K562 (cell line): ENCODE data around the gene DAPL1. TPM values are rescaled to one million over a fixed set of nuclear protein-coding genes. Genes with fewer than 3 reads are reported as not detected.

Experiments
- ARID1B ChIP-seq: fragments of 450-650 bp; IDR thresholded peaks from 2 replicates; pipeline ENCODE4 v1.6.1; 2016; ENCODE audit warnings: antibody characterized with exemption, mild to moderate bottlenecking, inconsistent platforms
- ELF4 ChIP-seq: fragments of 450-650 bp; formaldehyde crosslinking; IDR thresholded peaks from 2 replicates; pipeline ENCODE4 v1.4.0; 2022; ENCODE audit warnings: missing genetic modification characterization
- FOXJ3 ChIP-seq: sonication (generic); formaldehyde crosslinking; IDR thresholded peaks from 2 replicates; pipeline ENCODE4 v1.4.0; 2020; ENCODE audit warnings: mild to moderate bottlenecking, missing genetic modification reagents
- HMG20B ChIP-seq: fragments of 250-450 bp; sonication (Bioruptor Pico); IDR thresholded peaks from 2 replicates; pipeline ENCODE4 v1.5.0; 2021; ENCODE audit warnings: mild to moderate bottlenecking
- ILK ChIP-seq: fragments of 450-650 bp; IDR thresholded peaks from 2 replicates; pipeline ENCODE4 v1.6.1; 2016; ENCODE audit warnings: missing genetic modification characterization, low read depth, mild to moderate bottlenecking, missing compliant biosample characterization, moderate library complexity, borderline replicate concordance
- MAFG ChIP-seq: fragments of 450-650 bp; conservative IDR thresholded peaks from 2 replicates; pipeline ENCODE4 v1.6.1; 2016; ENCODE audit warnings: missing genetic modification characterization, missing compliant biosample characterization
- MAFK ChIP-seq: IDR thresholded peaks from 2 replicates; pipeline ENCODE4 v1.6.1; 2011; ENCODE audit warnings: low read length, improper control_type of control experiment
- NUFIP1 ChIP-seq: fragments of 450-650 bp; IDR thresholded peaks from 2 replicates; pipeline ENCODE4 v1.6.1; 2018; ENCODE audit not compliant: partially characterized antibody
- ZNF24 ChIP-seq: fragments of 450-650 bp; IDR thresholded peaks from 2 replicates; pipeline ENCODE4 v1.6.1; 2016
- ZNF253 ChIP-seq: fragments of 250-450 bp; sonication (Bioruptor Pico); conservative IDR thresholded peaks from 2 replicates; pipeline ENCODE4 v1.6.1; 2021; ENCODE audit warnings: mild to moderate bottlenecking
- ZNF282 ChIP-seq: sonication (generic); formaldehyde crosslinking; IDR thresholded peaks from 2 replicates; pipeline ENCODE4 v1.8.1; 2023; ENCODE audit warnings: missing genetic modification reagents
- ZNF699 ChIP-seq: fragments of 250-450 bp; sonication (Bioruptor Pico); IDR thresholded peaks from 2 replicates; pipeline ENCODE4 v1.8.0; 2021; ENCODE audit warnings: mild to moderate bottlenecking, moderate library complexity; ENCODE audit not compliant: insufficient replicate concordance
- ZNF717 ChIP-seq: fragments of 250-450 bp; sonication (Bioruptor Pico); IDR thresholded peaks from 2 replicates; pipeline ENCODE4 v1.5.0; 2021
- ZNF75A ChIP-seq: fragments of 450-650 bp; formaldehyde crosslinking; IDR thresholded peaks from 2 replicates; pipeline ENCODE4 v1.4.0; 2020; ENCODE audit warnings: mild to moderate bottlenecking
- polyA plus RNA-seq, 8 experiments: library from polyadenylated mRNA; depleted of rRNA in 4 of 8; stranded (reverse) in 5 of 8; unstranded in 3 of 8; fragments of >200 nt; fragmentation: Nextera tagmentation in 2 of 8; fragmentation: Illumina TruSeq in 1 of 8; extraction: Ambion mirVana in 2 of 8; extraction: Trizol in 1 of 8; gene quantifications; 2 replicates each; pipeline versions ENCODE4 v1.2.1 to v1.2.3, GENCODE V29; 2011 to 2014; ENCODE audit warnings: inconsistent platforms in 1 of 8, missing spikeins in 1 of 8
- total RNA-seq, 7 experiments: library from RNA; depleted of rRNA in 6 of 7; stranded (reverse); fragments of >200 nt in 6 of 7; fragmentation: Illumina TruSeq in 2 of 7; extraction: Trizol in 2 of 7; gene quantifications; 2 replicates each; pipeline versions ENCODE4 v1.2.1 to v1.2.3, GENCODE V29; 2011 to 2021; ENCODE audit warnings: low replicate concordance in 1 of 7
- TF ChIP-seq, protein P1 (sequence below): IDR thresholded peaks from 3 replicates; pipeline ENCODE4 v1.6.1; 2011; ENCODE audit warnings: borderline replicate concordance, mild to moderate bottlenecking, moderate library complexity; ENCODE audit not compliant: insufficient read length; ENCODE audit errors: extremely low read depth
- TF ChIP-seq, protein P2 (sequence below): fragments of 450-650 bp; formaldehyde crosslinking; IDR thresholded peaks from 2 replicates; pipeline ENCODE4 v1.4.0; 2020; ENCODE audit warnings: mild to moderate bottlenecking, mixed read lengths
- TF ChIP-seq, protein P3 (sequence below), 2 experiments: IDR thresholded peaks in 1 of 2; conservative IDR thresholded peaks in 1 of 2; 2 replicates each; pipeline ENCODE4 v1.6.1; 2016; ENCODE audit warnings: low read depth in 2 of 2, mild to moderate bottlenecking in 1 of 2, missing compliant biosample characterization in 1 of 2, missing genetic modification characterization in 1 of 2, moderate library complexity in 1 of 2
- TF ChIP-seq, protein P4 (sequence below), 2 experiments: fragments of 450-650 bp in 1 of 2; IDR thresholded peaks; 2 replicates each; pipeline ENCODE4 v1.6.1; 2011 to 2017; ENCODE audit warnings: low read depth in 2 of 2, antibody characterized with exemption in 1 of 2, borderline replicate concordance in 1 of 2, low read length in 1 of 2, mild to moderate bottlenecking in 1 of 2, mixed read lengths in 1 of 2; ENCODE audit not compliant: control insufficient read depth in 1 of 2

The DAPL1 gene
- total and polyA plus RNA-seq, 9 of the 15 experiments (the other 6 are each of a cell fraction or from before 2014, with no cell fraction given): not detected

DNA sequence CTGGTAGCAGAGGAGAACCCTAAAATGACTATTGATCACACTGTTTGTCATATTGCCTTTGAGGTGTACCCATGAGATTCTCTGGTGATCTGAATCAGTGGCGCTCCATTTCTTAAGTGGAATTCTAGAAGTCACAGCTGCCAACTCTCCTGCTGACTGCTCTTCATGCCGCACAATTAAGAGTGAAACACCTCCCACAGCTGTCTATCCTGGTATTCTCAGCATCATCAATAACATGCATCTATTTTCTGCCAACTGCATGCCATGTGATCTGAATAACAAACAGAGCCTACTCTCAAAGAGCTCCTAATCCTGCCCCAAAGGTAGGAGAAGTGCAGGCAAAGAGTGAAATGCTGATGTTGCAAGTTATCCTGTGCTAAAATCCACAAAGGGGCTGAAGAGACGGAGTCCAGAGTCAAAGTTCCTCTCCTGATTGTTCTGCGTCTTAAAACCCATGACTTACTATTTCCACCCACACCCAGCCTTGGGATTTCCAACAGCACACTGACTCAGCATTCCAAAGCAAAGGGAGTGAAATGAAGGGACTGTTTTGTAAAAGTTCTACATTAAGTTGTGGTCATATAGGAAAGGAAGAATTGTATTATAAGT, 13.7 kb upstream of the DAPL1 start (continued):
- TF ChIP-seq, protein P1, sequence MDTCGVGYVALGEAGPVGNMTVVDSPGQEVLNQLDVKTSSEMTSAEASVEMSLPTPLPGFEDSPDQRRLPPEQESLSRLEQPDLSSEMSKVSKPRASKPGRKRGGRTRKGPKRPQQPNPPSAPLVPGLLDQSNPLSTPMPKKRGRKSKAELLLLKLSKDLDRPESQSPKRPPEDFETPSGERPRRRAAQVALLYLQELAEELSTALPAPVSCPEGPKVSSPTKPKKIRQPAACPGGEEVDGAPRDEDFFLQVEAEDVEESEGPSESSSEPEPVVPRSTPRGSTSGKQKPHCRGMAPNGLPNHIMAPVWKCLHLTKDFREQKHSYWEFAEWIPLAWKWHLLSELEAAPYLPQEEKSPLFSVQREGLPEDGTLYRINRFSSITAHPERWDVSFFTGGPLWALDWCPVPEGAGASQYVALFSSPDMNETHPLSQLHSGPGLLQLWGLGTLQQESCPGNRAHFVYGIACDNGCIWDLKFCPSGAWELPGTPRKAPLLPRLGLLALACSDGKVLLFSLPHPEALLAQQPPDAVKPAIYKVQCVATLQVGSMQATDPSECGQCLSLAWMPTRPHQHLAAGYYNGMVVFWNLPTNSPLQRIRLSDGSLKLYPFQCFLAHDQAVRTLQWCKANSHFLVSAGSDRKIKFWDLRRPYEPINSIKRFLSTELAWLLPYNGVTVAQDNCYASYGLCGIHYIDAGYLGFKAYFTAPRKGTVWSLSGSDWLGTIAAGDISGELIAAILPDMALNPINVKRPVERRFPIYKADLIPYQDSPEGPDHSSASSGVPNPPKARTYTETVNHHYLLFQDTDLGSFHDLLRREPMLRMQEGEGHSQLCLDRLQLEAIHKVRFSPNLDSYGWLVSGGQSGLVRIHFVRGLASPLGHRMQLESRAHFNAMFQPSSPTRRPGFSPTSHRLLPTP: no peak
- no peak for TF ChIP-seq ELF4 (CRISPR knock-in tag)
- no peak for TF ChIP-seq ILK (tag)
- no peak for TF ChIP-seq ZNF24
- TF ChIP-seq NUFIP1: no peak
- TF ChIP-seq, protein P2, sequence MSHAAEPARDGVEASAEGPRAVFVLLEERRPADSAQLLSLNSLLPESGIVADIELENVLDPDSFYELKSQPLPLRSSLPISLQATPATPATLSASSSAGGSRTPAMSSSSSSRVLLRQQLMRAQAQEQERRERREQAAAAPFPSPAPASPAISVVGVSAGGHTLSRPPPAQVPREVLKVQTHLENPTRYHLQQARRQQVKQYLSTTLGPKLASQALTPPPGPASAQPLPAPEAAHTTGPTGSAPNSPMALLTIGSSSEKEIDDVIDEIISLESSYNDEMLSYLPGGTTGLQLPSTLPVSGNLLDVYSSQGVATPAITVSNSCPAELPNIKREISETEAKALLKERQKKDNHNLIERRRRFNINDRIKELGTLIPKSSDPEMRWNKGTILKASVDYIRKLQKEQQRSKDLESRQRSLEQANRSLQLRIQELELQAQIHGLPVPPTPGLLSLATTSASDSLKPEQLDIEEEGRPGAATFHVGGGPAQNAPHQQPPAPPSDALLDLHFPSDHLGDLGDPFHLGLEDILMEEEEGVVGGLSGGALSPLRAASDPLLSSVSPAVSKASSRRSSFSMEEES (CRISPR knock-in tag): no peak
- TF ChIP-seq, protein P3, sequence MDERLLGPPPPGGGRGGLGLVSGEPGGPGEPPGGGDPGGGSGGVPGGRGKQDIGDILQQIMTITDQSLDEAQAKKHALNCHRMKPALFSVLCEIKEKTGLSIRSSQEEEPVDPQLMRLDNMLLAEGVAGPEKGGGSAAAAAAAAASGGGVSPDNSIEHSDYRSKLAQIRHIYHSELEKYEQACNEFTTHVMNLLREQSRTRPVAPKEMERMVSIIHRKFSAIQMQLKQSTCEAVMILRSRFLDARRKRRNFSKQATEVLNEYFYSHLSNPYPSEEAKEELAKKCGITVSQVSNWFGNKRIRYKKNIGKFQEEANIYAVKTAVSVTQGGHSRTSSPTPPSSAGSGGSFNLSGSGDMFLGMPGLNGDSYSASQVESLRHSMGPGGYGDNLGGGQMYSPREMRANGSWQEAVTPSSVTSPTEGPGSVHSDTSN (CRISPR knock-in tag; IDR thresholded peaks at IDR 0.05; ENCODE audit: low read depth): no peak
- TF ChIP-seq, protein P3 (tag; conservative IDR thresholded peaks at IDR 0.05; ENCODE audit: low read depth): no peak
- TF ChIP-seq HMG20B (CRISPR knock-in tag): no peak
- TF ChIP-seq FOXJ3 (CRISPR knock-in tag): no peak
- no peak for TF ChIP-seq ZNF717 (CRISPR knock-in tag)
- no peak for TF ChIP-seq ZNF699 (CRISPR knock-in tag)
- no peak for TF ChIP-seq ZNF75A (CRISPR knock-in tag)
- TF ChIP-seq, protein P4, sequence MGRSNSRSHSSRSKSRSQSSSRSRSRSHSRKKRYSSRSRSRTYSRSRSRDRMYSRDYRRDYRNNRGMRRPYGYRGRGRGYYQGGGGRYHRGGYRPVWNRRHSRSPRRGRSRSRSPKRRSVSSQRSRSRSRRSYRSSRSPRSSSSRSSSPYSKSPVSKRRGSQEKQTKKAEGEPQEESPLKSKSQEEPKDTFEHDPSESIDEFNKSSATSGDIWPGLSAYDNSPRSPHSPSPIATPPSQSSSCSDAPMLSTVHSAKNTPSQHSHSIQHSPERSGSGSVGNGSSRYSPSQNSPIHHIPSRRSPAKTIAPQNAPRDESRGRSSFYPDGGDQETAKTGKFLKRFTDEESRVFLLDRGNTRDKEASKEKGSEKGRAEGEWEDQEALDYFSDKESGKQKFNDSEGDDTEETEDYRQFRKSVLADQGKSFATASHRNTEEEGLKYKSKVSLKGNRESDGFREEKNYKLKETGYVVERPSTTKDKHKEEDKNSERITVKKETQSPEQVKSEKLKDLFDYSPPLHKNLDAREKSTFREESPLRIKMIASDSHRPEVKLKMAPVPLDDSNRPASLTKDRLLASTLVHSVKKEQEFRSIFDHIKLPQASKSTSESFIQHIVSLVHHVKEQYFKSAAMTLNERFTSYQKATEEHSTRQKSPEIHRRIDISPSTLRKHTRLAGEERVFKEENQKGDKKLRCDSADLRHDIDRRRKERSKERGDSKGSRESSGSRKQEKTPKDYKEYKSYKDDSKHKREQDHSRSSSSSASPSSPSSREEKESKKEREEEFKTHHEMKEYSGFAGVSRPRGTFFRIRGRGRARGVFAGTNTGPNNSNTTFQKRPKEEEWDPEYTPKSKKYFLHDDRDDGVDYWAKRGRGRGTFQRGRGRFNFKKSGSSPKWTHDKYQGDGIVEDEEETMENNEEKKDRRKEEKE (IDR thresholded peaks at IDR 0.05; ENCODE audit: borderline replicate concordance in 1 of 2, control insufficient read depth in 1 of 2, low read depth in 2 of 2, low read length in 1 of 2): no peak
- TF ChIP-seq ZNF253 (CRISPR knock-in tag): no peak
- TF ChIP-seq MAFK: peak; percentile 65
- TF ChIP-seq MAFG (tag): peak; percentile 82
- TF ChIP-seq ARID1B: no peak
- TF ChIP-seq ZNF282 (CRISPR knock-in tag): no peak
